PC-9 (cell line): ENCODE results near the gene SFRP5.

Source experiments
- EZH2 ChIP-seq: fragments of 200-600 bp; sonication (generic); IDR thresholded peaks from 2 replicates; pipeline ENCODE4 v1.8.0; 2017; ENCODE audit warnings: antibody characterized with exemption, low read depth
- TF ChIP-seq, protein P1 (sequence below): fragments of 200-600 bp; sonication (generic); conservative IDR thresholded peaks from 2 replicates; pipeline ENCODE4 v1.6.1; 2017; ENCODE audit warnings: mixed run types, antibody characterized with exemption, mild to moderate bottlenecking, moderate library complexity

DNA sequence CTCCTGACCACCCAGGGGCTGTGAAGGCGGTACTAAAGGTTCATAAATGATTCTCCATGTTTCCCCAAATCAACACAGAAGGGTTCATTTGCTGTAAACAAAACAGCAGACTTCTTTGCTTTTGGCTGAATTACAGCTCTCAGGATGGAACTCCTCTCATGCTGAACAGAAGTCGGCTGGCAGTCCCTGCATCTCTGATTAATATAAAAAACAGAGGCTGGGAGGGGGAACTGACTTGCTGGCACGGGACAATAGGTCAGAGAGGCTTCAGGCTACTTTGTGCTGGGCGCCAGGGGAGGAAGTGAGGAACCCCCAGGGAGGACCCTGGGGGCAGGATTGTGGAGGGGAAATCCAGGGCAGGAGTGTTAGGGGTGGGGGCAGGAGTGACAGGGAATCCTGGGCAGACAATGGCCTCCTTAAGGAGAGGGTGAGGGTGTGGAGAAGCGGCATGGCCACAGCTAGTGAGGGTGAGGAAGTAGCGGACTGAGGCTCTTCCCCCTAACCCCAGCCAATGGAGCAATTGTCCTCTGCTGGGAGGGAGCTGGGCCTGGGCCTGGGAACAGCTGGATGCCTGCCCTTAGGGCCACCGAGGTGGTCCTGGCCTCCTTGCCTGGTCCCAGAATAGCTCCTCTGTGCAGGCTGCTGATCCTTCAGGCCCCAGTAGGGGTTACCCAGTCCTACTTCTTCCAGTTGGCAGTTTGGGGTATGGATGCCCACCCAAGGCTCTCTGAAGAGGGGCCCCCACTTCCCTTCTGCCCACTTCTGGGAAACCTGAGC, 9.2 kb upstream of the SFRP5 start:
- TF ChIP-seq, protein P1, sequence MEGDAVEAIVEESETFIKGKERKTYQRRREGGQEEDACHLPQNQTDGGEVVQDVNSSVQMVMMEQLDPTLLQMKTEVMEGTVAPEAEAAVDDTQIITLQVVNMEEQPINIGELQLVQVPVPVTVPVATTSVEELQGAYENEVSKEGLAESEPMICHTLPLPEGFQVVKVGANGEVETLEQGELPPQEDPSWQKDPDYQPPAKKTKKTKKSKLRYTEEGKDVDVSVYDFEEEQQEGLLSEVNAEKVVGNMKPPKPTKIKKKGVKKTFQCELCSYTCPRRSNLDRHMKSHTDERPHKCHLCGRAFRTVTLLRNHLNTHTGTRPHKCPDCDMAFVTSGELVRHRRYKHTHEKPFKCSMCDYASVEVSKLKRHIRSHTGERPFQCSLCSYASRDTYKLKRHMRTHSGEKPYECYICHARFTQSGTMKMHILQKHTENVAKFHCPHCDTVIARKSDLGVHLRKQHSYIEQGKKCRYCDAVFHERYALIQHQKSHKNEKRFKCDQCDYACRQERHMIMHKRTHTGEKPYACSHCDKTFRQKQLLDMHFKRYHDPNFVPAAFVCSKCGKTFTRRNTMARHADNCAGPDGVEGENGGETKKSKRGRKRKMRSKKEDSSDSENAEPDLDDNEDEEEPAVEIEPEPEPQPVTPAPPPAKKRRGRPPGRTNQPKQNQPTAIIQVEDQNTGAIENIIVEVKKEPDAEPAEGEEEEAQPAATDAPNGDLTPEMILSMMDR, result no peak
- no peak for TF ChIP-seq EZH2
